Measurements from ENCODE around the gene SLC48A1.

SLC48A1 gene

DNA sequence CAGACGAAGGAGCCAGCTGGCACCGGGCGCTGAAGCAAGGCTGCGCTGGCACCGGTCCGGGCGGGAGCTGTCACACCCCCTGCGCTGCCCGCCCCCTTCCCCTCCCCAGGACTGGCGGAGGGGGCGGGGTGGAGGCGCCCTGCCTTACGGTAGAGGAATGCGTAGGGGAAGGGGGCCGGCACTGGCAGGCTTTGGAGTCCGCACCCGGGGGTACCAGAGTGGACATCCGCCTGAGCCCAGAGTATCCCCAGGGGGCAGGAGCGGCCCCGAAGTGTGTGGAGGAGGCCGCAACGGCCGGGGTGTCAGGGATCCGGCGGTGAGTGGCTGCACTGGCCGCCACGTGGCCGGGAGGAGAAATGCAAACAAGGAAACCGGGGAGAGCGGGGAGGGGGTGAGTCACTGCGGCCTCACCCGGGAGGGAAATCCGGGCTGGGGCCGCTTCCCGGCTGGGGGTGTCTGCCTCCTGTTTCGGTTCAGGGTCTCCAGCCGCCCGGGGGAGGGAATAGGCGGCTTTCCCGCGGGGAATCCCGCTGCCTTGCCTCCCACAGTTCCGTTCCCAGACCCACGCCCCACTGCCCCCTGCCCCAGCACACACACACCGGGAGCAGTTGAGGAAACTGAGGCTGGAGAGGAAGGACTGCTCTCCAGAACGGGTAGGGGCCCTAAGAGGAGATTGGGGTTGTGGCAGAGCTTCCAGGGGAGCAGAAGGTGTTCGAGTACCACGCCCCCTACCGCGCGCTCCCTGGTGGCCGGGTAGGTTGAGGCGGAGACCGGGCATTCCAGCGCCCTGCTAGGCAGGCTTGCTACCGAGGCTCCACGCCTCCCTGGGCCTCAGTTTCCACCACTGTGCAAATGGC is 14.0 kb upstream of the SLC48A1 start, which contains the start of gene RAPGEF3:
Gene RAPGEF3, minus strand, starts transcription at position 47 of the 857 bp plus-strand sequence. CDS start 324 bp downstream, outside the sequence.
- peak; percentile 65 for DNase-seq

DNA sequence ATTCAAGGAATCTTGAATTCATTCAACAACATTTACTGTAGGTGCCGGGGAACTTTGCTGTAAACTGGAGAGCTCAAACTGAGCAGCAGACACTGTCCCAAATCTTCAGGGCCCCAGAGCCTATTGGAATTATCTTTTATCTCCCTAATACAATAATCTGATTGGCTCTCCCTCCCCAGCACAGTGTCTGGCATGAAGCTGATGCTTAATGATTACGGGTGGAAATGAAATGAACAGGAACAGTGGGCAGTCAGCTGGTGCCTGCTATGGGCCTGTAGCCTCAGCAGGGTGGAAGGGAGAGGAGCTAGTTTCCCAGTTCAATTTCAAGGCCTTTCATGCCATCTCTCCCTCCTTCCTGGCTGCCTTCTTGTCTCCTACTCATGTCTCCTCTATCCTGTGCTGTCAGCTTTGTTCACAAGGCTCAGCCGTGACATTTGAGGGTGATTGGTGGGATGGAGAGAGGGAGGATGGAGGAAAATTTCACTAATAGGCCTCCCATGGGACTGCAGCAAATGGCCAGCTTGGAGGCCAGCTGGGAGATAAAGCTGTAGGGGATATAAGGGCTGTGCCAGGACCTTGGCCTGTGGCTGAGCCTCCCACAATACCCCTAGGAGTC is 10.1 kb upstream of the SLC48A1 start:
- no peak for DNase-seq

GRCh38 chr12:47763481-47764346 is 9.3 kb upstream of the SLC48A1 start:
- DNase-seq = no peak

GRCh38 chr12:47766502-47767215 is 6.4 kb upstream of the SLC48A1 start:
- no peak for DNase-seq

DNA sequence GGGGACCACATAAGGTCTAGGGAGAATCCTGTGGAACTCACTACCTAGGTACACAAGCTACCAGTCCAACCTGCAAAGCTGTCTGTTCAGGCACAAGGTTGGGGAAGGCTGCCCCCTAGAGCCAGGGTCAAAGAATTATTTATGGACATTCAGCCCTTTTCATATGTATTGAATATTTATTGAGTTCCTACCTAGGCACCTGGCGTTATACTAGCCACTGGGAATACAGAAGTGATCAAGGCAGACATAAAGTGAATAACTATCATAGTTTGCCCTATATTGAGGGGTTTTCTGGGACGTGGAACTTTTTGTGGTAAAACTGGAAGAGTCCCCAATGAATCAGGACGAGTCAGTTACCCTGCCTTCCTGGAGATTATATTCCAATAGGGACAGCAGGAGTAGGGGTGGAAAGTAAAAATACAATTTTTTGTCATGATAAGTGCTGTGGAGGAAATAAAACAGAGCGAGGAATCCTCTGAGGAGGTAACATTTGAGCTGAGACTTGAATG is 5.8 kb upstream of the SLC48A1 start:
- DNase-seq = peak; percentile 72

DNA sequence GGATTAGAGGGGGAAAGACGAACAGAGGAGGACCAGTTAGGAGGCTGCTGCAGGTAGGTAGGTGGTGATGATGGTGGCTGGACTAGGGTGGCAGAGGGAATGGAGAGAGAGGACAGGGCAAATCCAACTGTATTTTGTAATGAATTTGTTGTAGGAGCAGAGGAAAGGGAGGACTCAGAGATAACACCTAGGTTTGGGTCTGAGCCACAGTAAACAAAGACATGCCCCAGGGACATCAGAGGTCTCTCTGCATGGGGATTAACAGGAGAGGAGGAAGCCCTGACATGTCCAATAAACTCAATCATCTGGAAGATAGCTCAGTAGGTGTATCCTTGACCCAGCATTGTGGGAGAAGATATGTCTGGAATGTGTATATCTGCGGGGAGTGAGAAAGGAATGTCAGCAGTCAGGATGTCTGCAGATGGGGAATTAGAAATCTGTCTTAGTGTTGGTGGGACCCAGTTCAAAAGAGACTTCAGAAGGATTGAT is 4.7 kb upstream of the SLC48A1 start:
- DNase-seq = no peak

- DNase-seq = no peak
Observed at GRCh38 chr12:47769234-47770085, 3.6 kb upstream of the SLC48A1 start.

DNA sequence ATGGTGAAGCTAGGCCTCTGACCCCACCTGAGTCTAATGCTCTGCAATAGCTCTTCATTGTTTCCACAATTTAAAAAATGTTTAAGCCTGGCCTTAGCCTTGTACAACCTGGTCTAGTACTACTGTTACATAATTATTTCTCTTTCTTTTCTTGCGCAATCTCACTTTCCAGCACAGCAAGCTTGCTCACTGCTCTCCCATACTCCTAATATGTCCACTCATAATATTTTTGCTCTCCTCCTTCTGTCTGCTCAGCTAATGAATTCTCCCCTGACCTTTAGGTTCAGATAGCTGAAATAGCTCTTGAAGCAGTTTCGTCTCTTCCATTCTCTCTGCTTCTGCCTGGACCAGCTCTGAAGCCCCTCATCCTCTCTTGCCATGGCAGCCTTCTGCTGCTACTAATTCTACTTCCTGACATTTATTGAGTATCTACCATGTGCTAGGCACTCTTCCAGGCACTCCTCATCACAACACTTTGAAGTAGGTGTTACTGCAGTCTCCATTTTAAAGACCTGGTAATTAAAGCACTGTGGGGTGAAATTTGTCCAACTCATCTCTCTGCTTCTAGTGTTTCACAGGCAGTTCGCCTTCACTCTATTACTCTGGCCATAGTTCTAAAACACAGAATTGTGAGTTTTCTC is 2.8 kb upstream of the SLC48A1 start:
- DNase-seq = no peak

- no peak for DNase-seq
Observed at GRCh38 chr12:47771304-47771703, 1.7 kb upstream of the SLC48A1 start.

- DNase-seq = no peak
Observed at GRCh38 chr12:47772094-47772660, 861 bp upstream of the SLC48A1 start.

DNA sequence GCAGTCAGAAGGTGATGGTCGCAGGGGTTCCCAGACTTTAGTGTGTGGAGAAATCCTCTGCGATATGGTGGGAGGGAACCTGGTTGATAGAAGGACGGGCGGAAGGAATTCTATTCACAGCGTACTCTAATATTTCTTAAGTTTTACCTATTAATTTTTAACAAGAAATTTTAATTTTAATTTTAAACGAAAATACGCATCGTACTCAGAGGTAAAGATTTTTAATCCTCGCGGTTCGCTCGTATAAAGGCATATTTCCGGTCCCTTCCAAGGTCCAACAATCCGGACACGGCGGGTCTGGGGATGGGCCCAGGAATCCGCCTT is 338 bp upstream of the SLC48A1 start:
- DNase-seq = no peak

- DNase-seq = no peak
Observed at GRCh38 chr12:47773858-47774580, 981 bp downstream of the SLC48A1 start.

DNA sequence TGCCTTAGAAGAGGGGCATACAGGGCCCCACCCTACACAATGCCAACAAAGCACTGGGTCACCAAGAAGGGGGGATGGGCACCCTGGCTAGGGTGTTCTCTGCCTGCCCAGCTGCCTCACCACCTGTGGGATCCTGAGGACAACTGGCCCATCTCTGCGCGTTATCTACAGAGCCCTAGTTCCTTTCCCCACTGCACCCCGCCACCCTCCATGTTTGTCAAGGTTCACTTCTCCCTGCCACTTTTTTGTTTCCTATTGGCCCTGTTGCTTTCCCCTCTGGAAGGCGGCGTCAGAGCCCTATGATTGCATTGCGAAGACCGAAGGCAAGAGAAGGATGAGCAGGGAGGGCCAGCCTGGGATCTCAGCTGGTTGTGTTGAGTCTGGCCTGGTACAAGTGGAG is 1.6 kb downstream of the SLC48A1 start:
- DNase-seq = no peak

DNA sequence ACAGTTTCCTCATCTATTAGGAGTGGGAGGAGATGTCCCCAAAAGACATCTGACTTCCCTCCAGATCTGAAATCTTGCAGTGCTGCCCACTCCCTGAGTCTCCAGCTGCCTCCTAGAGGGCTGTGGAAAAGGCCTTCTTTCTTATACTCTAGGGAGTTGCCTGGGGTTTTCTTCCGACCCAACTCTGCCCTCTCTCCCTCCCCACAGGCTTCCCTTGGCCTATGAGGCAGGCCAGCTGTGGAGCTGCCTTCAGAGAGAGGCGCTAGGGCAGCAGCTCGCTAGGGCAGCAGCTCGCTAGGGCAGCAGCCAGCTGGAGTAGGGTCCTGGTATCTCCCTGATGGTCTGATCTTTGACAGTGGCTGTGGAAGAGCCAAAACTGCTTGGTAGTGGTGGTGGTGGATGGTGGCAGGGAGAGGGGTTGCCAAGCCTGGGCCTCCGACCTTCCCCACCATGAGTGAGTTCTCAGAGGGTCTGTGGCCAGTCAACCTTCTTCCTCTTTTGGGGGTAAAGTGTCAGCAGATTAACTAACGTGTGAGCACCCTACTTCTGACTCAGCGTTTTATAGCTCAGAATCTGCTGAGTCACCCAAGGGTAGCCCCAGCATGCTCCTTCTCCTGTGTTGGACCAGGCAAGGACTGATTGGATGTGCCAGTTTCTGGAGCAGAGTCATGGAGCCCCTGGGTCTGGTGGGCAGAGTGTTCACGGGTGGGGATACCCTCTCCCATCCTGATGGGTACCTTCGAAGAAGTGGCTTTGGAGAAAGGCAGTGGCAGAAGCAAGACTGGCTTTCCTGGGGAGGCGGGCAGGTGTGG is 2.3 kb downstream of the SLC48A1 start:
- DNase-seq = no peak

- no peak for DNase-seq
Observed at GRCh38 chr12:47776471-47777143, 3.6 kb downstream of the SLC48A1 start.

- DNase-seq = no peak
Observed at GRCh38 chr12:47777151-47777550, 4.1 kb downstream of the SLC48A1 start.

DNA sequence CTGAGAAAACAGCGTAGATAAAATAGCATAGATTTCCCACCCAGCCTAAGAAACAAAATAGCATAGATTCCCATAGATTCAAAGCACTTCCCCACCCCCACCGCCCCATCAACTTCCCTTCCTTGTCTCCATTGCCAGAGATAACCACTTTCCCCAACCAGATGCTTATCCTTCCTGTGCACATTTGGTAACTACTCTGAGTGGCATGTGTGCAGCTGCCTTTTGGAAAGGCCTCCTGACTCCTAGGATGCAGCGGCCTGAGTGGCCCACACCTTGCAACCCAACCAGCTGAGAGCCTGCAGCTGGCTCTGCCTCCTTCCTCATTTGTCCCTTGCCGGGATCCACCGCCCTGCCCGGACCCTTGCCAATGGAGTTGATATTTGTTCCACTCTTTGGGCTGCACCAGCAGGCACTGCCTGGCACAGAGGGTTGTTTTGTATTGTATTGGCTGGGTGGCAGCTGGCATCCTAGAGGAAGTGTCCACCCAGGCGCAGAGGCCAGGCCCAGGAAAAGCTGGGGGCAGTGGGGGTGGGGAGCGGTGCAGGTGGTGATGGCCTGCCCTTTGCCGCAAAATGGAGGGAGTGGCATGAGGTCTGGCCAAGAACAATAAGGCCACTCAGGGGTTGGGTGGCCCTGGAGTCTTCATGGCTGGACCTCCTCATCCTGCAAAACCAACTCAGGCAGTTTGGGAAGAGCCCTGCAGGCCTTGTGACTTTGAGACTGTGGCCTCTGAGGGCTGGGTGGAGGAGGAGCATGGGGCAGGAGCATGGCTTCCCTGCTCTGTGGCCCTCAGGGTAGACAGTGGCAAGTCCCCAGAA is 4.9 kb downstream of the SLC48A1 start:
- no peak for DNase-seq

All from activated naive CD4-positive, alpha-beta T cell treated with anti-CD3 and anti-CD28 coated beads, Interleukin-2, amount 50 U/mL, for 16 hours (primary cell).